HG03097 (cell line): ENCODE results near the gene DAAM1.

Source experiments
- ATAC-seq: cut with Tn5 transposase; IDR thresholded peaks from one replicate; pipeline ENCODE4 v1.9.1; 2021; ENCODE audit not compliant: unreplicated experiment, low FRiP score

DAAM1 gene

GRCh38 chr14:59309291-59309900 lies 120.9 kb downstream of the DAAM1 start:
- ATAC-seq, result no peak

DNA sequence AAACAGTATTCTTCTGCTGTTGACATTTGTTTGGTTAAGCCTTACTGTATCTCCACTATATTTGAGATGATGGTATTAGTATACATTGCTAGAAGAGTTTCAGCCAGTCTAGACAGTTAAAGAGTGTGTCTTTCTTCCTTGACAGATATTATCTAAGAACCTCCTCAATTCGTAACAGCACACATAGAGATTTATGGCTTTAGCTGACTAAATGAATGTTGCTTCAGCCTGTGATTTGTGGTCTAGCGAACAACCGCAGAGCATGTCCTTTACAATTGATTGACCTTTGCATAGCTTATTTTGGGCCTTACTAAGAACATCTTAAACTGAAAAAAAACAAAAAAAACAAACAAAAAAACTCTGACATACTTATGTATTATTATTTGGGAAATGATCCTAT lies 122.2 kb downstream of the DAAM1 start:
- ATAC-seq, result no peak

GRCh38 chr14:59311723-59312122 lies 123.3 kb downstream of the DAAM1 start:
- ATAC-seq, result no peak

GRCh38 chr14:59313144-59313651 lies 124.7 kb downstream of the DAAM1 start:
- peak; percentile 72 for ATAC-seq

GRCh38 chr14:59313658-59314608 lies 125.5 kb downstream of the DAAM1 start:
- no peak for ATAC-seq

GRCh38 chr14:59314953-59315599 lies 126.6 kb downstream of the DAAM1 start:
- no peak for ATAC-seq

DNA sequence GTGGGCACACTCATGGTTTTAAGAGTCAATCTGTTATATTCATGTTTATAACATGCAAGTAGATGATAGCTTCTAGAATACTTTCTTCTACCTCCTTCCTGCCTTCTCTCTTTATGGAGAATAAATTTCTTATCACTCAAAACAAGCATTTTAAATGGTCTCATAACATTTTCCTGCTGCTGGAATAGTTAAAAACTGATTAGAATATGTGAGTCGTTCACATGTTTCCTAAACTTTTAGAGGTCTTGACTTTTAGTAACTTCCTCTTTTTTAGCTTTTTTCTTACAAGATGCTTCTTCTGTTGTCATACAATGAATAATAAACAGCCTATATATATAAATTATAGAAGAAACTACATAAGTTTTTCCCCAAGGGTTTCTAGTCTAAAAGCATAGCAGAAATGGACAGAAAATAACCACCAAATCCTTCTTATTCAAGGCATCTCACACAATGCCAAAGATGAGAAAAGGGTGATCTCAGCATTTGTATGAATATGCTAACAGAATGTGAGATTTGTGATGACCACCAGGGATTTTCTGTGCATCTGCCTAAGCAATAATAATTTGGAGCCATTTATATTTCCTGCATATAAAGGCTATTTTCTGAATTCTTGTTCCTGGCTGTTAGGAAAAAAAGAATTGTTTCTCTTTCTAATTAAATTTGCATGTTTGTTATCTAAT lies 127.8 kb downstream of the DAAM1 start:
- no peak for ATAC-seq

DNA sequence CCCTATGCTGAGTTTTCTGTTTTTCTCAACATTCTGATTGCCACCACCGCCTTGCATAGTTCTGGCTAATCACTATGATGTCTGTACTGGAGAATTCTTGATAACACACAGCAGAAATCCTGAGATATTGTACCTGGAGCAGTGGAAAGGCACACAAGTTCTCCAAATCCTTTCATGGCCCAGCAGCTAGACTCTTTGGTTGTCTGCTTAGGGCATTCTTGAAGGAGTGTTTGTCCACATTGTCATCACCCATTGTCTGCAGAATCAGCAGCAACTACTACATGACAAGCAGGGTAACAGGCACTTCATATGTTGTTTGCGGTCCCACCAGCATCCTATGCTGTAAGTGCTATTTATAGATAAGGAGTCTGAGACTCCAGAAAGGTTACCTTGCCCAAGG lies 128.9 kb downstream of the DAAM1 start:
- ATAC-seq, result no peak

DNA sequence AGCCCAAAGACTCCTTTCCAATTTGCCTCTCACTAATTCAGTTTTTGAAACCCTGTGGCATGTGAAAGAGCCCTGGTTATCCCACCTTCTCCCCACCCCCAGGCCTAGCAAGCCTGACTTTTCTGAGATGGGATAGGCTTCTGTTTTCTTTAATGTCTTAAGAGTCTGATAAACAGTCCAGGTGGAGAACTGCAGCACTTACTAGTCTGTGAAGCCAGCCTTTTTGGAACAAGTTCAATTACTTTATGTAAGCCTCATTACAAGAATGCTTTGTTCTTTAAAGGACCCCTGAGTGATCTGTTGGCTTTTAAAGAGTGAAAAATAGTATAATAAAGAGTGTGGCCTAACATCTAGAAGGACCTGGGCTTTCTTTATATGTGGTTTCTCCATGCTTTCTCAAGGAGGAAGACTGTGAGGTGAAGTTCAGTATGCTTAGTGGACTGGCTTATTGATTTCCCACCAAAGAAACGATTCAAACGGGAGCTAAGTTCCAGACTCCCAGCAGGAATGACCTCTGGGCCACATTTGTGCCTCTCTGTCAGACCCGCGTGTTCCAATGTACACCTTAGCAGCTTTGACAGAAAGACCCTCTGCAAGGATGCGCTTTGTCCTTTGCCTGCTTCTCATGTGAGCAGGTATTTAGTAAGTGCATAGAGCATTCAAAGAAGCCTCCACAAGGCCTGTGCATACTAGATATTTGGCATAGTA lies 129.5 kb downstream of the DAAM1 start:
- no peak for ATAC-seq

DNA sequence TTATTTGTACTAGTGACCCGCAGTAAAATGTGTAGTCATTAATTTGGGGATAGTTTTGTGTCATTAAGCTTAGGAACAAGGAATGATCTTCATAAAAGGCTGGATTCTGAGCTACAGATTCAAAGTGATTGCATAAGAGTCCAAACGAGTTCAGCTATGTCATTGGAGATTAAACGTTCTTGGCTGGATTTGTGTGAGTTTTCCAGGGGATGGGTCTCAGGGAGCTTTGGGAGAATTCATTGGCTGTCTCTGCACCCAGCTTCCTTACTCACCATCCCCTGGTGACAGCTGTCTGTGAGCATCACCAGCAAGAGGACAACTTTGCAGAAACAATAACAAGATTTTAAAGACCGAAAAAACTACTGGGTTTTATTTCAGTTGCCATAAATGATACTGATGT lies 130.4 kb downstream of the DAAM1 start:
- no peak for ATAC-seq

DNA sequence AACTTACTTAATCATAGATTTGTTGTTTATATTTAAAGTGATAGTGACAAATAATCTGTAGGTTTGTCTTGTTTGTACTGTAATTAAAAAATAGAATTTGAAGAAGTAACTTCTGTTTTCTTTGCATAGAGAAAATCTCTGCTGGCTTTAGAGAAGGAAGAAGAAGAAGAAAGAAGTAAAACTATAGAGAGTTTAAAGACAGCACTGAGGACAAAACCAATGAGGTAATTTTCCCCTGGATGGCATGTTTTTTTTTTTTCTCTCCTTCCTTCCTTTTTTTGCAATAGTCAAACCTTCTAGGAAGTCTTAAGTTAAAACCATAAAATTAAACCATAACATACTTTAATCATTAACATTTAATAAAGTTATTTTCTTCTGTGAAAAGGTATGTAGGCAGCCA lies 131.9 kb downstream of the DAAM1 start:
- no peak for ATAC-seq

DNA sequence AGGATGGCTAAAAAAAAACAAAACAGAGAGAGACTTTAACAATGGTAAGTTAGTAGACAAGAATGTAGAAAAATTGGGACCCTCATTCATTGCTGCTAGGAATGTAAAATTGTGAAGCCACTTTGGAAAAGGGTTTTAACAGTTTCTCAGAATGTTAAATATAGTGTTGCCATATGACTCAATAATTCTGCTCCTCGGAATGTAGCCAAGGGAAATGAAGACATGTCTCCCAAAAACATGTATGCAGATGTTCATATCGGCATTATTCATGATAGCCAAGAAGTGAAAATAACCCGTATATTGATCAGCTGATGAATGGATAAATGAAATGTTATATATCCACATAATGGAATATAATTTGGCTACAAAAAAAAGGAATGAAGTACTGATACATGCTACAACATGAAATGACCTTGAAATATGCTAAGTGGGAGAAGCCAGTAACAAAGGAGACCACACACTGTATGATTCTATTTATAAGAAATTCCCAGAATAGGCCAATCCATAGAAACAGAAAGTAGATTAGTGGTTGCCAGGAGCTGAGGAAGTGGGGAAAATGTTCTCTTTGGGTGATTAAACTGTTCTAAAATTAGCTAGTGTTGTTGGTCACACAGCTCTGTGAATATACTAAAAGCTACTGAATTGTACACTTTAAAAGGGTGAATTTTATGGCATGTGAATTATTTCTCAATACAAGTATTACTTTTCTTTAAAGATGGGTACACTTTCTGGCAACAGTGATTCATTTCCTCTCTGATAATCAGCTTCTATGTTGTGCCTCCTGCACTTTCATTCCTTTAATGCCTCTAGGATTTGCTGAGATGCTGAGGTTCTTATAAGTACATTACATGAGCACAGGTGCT lies 132.5 kb downstream of the DAAM1 start:
- ATAC-seq, result no peak

GRCh38 chr14:59321626-59321949 lies 133.1 kb downstream of the DAAM1 start:
- ATAC-seq, result no peak

GRCh38 chr14:59325906-59326305 lies 137.4 kb downstream of the DAAM1 start:
- ATAC-seq, result no peak

DNA sequence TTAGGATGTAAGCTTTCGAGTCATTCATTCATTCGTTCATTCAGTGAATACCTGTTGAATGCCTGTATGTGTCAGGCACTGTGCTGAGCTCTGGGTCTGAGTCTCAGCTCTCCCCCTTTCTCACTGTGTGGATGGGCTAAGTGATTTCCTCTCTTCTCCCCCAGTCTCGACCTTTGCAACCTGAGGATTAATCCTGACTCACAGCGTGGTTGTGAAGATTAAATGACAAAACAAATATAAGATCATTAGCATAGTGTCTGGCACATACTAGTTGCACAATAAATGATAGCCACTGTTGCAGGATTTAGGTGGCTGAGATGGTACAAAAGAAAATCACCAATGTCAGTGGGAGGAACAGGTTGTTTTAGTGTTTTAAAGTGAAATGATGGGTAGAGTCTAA lies 140.0 kb downstream of the DAAM1 start:
- no peak for ATAC-seq

DNA sequence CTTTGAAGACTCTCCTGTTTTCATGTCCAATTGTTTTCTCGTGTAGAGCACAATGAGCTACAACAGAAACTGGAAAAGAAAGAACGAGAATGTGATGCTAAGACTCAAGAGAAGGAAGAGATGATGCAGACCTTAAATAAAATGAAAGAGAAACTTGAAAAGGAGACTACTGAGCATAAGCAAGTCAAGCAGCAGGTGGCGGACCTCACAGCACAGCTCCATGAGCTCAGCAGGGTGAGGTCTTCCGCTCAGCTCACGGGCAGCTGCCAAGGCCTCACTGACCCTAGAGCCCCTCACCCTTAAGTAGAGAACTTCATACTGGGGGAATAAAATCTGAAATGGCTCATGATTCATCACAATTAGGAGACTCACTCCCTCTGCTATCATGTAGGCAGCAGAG lies 142.0 kb downstream of the DAAM1 start:
- no peak for ATAC-seq

GRCh38 chr14:59331217-59331616 lies 142.8 kb downstream of the DAAM1 start:
- no peak for ATAC-seq

DNA sequence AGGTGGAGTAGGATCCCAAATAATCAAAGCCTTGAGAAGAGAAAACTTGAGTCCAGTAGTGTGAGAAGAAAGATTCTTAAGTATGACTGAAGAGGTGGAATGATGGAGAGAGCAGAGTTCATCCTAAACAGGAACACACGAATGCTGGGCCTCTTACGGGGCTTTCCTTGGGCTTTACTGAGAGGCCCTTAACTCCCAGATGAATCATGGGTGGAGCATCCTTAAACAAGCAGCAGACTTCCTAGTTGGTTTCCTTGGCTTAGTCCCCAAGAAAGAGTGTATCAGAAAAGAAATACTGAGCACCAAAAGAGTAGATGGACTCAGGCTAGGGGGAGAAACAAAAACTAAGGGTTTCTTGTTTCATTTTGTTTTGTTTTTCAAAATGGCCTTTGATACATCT lies 144.3 kb downstream of the DAAM1 start:
- no peak for ATAC-seq

GRCh38 chr14:59333235-59333634 lies 144.8 kb downstream of the DAAM1 start:
- no peak for ATAC-seq
